Activated CD4-positive, alpha-beta memory T cell treated with anti-CD3 and anti-CD28 coated beads for 36 hours (primary cell): ENCODE measurements around the gene LRMDA. TPM values are rescaled to one million over a fixed set of nuclear protein-coding genes. Genes with fewer than 3 reads are reported as not detected.

Experiments
- CTCF ChIA-PET: fragments of 350-600 bp; sonication (Branson Sonifier 250); formaldehyde crosslinking; loops from one replicate; lab custom pipeline; 2021; ENCODE audit warnings: antibody characterized with exemption, inconsistent platforms; lab: Charles Lee
- POLR2A ChIA-PET: fragments of 350-600 bp; sonication (Branson Sonifier 250); formaldehyde crosslinking; loops from one replicate; lab custom pipeline; 2021; ENCODE audit warnings: antibody characterized with exemption; lab: Charles Lee
- DNase-seq: peaks from one replicate; pipeline ENCODE4 v3.0.0-alpha.2; 2020
- H3K27ac Mint-ChIP-seq: one replicate; pipeline ENCODE4 v1.8.0; 2021; ENCODE audit warnings: mixed read lengths
- H3K27me3 Mint-ChIP-seq: one replicate; pipeline ENCODE4 v1.8.0; 2021; ENCODE audit warnings: mixed read lengths
- H3K36me3 Mint-ChIP-seq: one replicate; pipeline ENCODE4 v1.8.0; 2021; ENCODE audit warnings: mixed read lengths
- H3K4me1 Mint-ChIP-seq: one replicate; pipeline ENCODE4 v1.8.0; 2021; ENCODE audit warnings: low read depth, mixed read lengths
- H3K4me3 Mint-ChIP-seq: one replicate; pipeline ENCODE4 v1.8.0; 2021; ENCODE audit warnings: mild to moderate bottlenecking, mixed read lengths
- H3K9me3 Mint-ChIP-seq: one replicate; pipeline ENCODE4 v1.8.0; 2021; ENCODE audit warnings: mixed read lengths
- intact Hi-C: fragments of 100-400 bp; cut with micrococcal nuclease; formaldehyde crosslinking; loops from one replicate; pipeline ENCODE4 v1.15.1; 2023
- total RNA-seq, 2 experiments: library from RNA; stranded (reverse); gene quantifications; one replicate each; pipeline ENCODE4 v1.2.3, GENCODE V29; 2021

The LRMDA gene
- total RNA-seq, 2 experiments from 2014 or later: not detected

- DNase-seq: no peak
- H3K27ac Mint-ChIP-seq: no peak overlapping the region
- H3K27me3 Mint-ChIP-seq: peaks cover 10% of the 10 kb centered on the region
- POLR2A ChIA-PET: no interaction called here
- CTCF ChIA-PET: no interaction called here
- no peak overlapping the region for H3K4me3 Mint-ChIP-seq
- no peaks in the 10 kb centered on the region for H3K4me1 Mint-ChIP-seq
- no peaks in the 10 kb centered on the region for H3K9me3 Mint-ChIP-seq
- intact Hi-C loops: no loop called here
- no peaks in the 10 kb centered on the region for H3K36me3 Mint-ChIP-seq
Observed at GRCh38 chr10:75544993-75545706, 113.7 kb downstream of the LRMDA start.

DNA sequence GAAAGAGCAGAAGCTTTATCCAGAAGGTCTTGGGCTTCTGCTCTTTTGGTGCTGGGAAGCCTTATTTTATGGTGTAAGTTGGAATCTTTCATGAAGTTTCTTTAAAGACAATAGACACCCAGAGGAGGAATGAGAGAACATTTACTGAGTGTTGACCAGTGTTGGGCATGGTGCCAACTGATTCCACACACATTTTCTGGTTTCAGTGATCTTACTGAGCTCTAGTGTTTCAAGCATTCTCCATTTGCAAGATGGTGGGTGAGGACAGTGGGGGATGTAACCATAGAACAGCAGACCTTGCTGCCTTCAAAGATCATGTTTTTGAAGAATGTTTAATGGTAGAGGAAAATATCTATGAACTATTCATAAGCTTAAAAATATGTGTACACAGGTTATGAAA, 114.6 kb downstream of the LRMDA start:
- H3K4me1 Mint-ChIP-seq: no peaks in the 10 kb centered on the region
- no peaks in the 10 kb centered on the region for H3K9me3 Mint-ChIP-seq
- H3K4me3 Mint-ChIP-seq: no peak overlapping the region
- H3K36me3 Mint-ChIP-seq: no peaks in the 10 kb centered on the region
- ChIA-PET CTCF (no interaction called here), POLR2A (no interaction called here)
- intact Hi-C loops: no loop called here
- H3K27me3 Mint-ChIP-seq: peaks cover 7% of the 10 kb centered on the region
- no peak for DNase-seq
- no peak overlapping the region for H3K27ac Mint-ChIP-seq

DNA sequence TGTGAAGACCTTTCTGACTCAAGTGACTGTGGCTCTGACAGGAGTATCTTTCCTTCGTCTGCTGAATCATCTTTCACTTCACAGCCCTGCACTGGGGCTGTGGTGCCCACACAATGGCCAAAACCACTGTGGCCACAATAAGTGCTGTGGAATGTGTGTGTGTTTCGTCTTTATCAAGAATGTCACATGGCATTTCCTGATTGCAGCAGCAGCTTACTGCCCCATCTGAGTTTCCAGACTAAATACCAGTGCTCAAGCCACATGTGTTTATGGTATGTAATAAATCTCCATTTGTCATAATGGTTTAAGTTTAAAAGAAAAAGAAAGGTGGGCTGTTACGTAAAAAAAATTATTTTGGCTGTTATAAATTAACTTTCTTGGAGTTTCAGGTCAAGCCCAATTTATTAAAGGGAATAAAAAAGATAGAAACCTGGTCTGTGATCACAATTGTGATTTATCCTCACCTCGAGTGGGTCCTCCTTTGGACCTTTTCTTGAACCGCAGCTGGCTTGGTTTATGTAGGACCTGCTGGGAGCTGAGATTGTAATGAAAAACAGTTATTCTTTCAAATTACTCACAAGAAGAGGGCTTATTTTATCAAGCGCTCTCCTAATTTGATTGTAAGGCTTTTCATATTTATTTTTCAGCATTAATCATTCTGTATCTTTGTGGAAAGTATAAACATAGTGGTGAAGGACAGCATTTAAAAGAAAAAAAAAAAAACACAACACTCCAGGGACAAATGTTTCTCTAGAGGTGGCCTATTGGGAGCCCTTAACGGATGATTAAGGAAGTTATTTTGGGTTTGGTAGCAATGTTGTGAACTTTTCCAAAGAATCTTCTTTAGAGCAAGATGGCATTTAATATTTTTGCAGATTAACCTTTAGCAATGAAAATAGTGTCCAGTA, 116.2 kb downstream of the LRMDA start:
- H3K4me3 Mint-ChIP-seq: no peak overlapping the region
- intact Hi-C loops: no loop called here
- H3K27me3 Mint-ChIP-seq: peaks cover 9% of the 10 kb centered on the region
- CTCF ChIA-PET: no interaction called here
- H3K4me1 Mint-ChIP-seq: no peaks in the 10 kb centered on the region
- no peak for DNase-seq
- H3K9me3 Mint-ChIP-seq: peaks cover 2% of the 10 kb centered on the region
- peaks cover 1% of the 10 kb centered on the region for H3K36me3 Mint-ChIP-seq
- POLR2A ChIA-PET: no interaction called here
- H3K27ac Mint-ChIP-seq: no peak overlapping the region

GRCh38 chr10:75548356-75548755, 116.9 kb downstream of the LRMDA start:
- H3K27ac Mint-ChIP-seq: no peak overlapping the region
- CTCF ChIA-PET: no interaction called here
- peaks cover 2% of the 10 kb centered on the region for H3K9me3 Mint-ChIP-seq
- H3K4me3 Mint-ChIP-seq: no peak overlapping the region
- POLR2A ChIA-PET: no interaction called here
- no peaks in the 10 kb centered on the region for H3K4me1 Mint-ChIP-seq
- peaks cover 1% of the 10 kb centered on the region for H3K36me3 Mint-ChIP-seq
- peaks cover 9% of the 10 kb centered on the region for H3K27me3 Mint-ChIP-seq
- intact Hi-C loops: no loop called here
- DNase-seq: no peak

GRCh38 chr10:75550191-75550590, 118.8 kb downstream of the LRMDA start:
- Mint-ChIP-seq H3K9me3 (peaks cover 2% of the 10 kb centered on the region), H3K4me3 (no peak overlapping the region), H3K4me1 (no peaks in the 10 kb centered on the region), H3K27me3 (peaks cover 5% of the 10 kb centered on the region), H3K27ac (no peak overlapping the region), H3K36me3 (peaks cover 1% of the 10 kb centered on the region)
- DNase-seq: no peak
- intact Hi-C loops: no loop called here
- CTCF ChIA-PET: no interaction called here
- POLR2A ChIA-PET: no interaction called here

GRCh38 chr10:75552171-75552570, 120.7 kb downstream of the LRMDA start:
- no peak overlapping the region for H3K4me3 Mint-ChIP-seq
- ChIA-PET CTCF (no interaction called here), POLR2A (no interaction called here)
- peaks cover 3% of the 10 kb centered on the region for H3K27me3 Mint-ChIP-seq
- DNase-seq: no peak
- H3K27ac Mint-ChIP-seq: no peak overlapping the region
- no peaks in the 10 kb centered on the region for H3K4me1 Mint-ChIP-seq
- H3K9me3 Mint-ChIP-seq: peaks cover 2% of the 10 kb centered on the region
- intact Hi-C loops: no loop called here
- H3K36me3 Mint-ChIP-seq: peaks cover 1% of the 10 kb centered on the region

GRCh38 chr10:75553550-75553949, 122.1 kb downstream of the LRMDA start:
- Mint-ChIP-seq H3K27me3 (peaks cover 3% of the 10 kb centered on the region), H3K4me1 (no peaks in the 10 kb centered on the region), H3K4me3 (no peak overlapping the region), H3K9me3 (peaks cover 2% of the 10 kb centered on the region), H3K36me3 (peaks cover 1% of the 10 kb centered on the region), H3K27ac (no peak overlapping the region)
- no peak for DNase-seq
- ChIA-PET CTCF (no interaction called here), POLR2A (no interaction called here)
- intact Hi-C loops: no loop called here

GRCh38 chr10:75555323-75555722, 123.9 kb downstream of the LRMDA start:
- CTCF ChIA-PET: no interaction called here
- no peak overlapping the region for H3K4me3 Mint-ChIP-seq
- peaks cover 1% of the 10 kb centered on the region for H3K36me3 Mint-ChIP-seq
- intact Hi-C loops: no loop called here
- peaks cover 2% of the 10 kb centered on the region for H3K9me3 Mint-ChIP-seq
- no peak for DNase-seq
- POLR2A ChIA-PET: no interaction called here
- H3K4me1 Mint-ChIP-seq: no peaks in the 10 kb centered on the region
- H3K27ac Mint-ChIP-seq: no peak overlapping the region
- H3K27me3 Mint-ChIP-seq: peaks cover 2% of the 10 kb centered on the region

- CTCF ChIA-PET: no interaction called here
- H3K27me3 Mint-ChIP-seq: peaks cover 2% of the 10 kb centered on the region
- intact Hi-C loops: no loop called here
- DNase-seq: no peak
- H3K36me3 Mint-ChIP-seq: peaks cover 1% of the 10 kb centered on the region
- no peak overlapping the region for H3K4me3 Mint-ChIP-seq
- POLR2A ChIA-PET: no interaction called here
- H3K4me1 Mint-ChIP-seq: no peaks in the 10 kb centered on the region
- H3K9me3 Mint-ChIP-seq: peaks cover 2% of the 10 kb centered on the region
- no peak overlapping the region for H3K27ac Mint-ChIP-seq
Observed at GRCh38 chr10:75556320-75556719, 124.9 kb downstream of the LRMDA start.

- H3K27ac Mint-ChIP-seq: no peak overlapping the region
- H3K4me1 Mint-ChIP-seq: no peaks in the 10 kb centered on the region
- no peaks in the 10 kb centered on the region for H3K36me3 Mint-ChIP-seq
- peaks cover 4% of the 10 kb centered on the region for H3K9me3 Mint-ChIP-seq
- DNase-seq: no peak
- CTCF ChIA-PET: no interaction called here
- no peak overlapping the region for H3K4me3 Mint-ChIP-seq
- POLR2A ChIA-PET: no interaction called here
- intact Hi-C loops: no loop called here
- no peaks in the 10 kb centered on the region for H3K27me3 Mint-ChIP-seq
Observed at GRCh38 chr10:75565286-75566251, 134.1 kb downstream of the LRMDA start.

DNA sequence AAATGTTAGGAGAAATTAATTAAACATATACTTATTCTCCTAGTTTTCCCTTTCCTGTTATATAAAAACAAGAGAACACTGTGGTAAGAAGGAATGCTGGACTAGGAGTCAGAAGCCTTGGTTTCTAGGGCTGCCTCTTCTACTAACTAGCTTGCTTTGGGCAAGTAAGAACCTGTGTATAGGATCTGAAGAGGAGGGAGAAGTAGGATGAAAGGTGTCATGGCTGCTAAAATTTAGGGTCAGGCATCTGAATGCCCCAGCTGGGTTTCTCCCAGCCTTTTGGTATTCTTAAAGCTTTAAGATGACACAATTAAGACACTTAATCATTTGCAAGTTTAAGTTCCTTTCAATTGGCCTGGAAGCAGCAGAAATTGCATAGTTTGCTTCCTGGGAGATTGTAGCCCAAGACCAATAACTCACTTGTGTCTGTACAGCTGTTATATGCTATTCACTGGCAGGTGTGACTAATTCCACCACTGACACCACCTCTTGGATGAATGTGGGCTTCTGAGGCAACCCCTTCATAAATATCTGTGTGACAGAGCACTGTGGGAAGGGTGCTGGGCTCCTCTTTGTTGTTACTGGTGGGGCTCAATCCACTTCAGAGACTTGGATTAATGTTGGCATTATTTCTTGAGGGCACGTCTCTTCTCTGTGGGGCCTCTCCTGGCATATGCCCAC, 137.2 kb downstream of the LRMDA start:
- intact Hi-C loops: no loop called here
- H3K4me1 Mint-ChIP-seq: no peaks in the 10 kb centered on the region
- H3K36me3 Mint-ChIP-seq: no peaks in the 10 kb centered on the region
- DNase-seq: no peak
- CTCF ChIA-PET: no interaction called here
- POLR2A ChIA-PET: no interaction called here
- H3K27me3 Mint-ChIP-seq: no peaks in the 10 kb centered on the region
- H3K4me3 Mint-ChIP-seq: no peak overlapping the region
- H3K27ac Mint-ChIP-seq: no peak overlapping the region
- H3K9me3 Mint-ChIP-seq: peaks cover 15% of the 10 kb centered on the region
